HFF-Myc (cell line): ENCODE results near the gene UVSSA.
"Not testable (repeated sequence)": the region's sequence is repeated elsewhere in the genome, so short reads cannot be mapped to it uniquely, and the experiment has no call there.

ENCODE experiments used
- DNase-seq: peaks from one replicate; pipeline ENCODE4 v3.0.0-alpha.2; 2011; ENCODE audit warnings: low read depth; ENCODE audit errors: extremely low read depth
- H3K4me3 ChIP-seq: replicated peaks from 2 replicates; pipeline ENCODE4 v1.5.1; 2011; ENCODE audit warnings: low read depth, mild to moderate bottlenecking, control low read depth, low read length
- CTCF ChIP-seq: IDR thresholded peaks from 2 replicates; pipeline ENCODE4 v1.5.1; 2012; ENCODE audit warnings: mild to moderate bottlenecking, low read depth, low read length, control low read depth; ENCODE audit errors: missing control alignments

Gene UVSSA

GRCh38 chr4:1371176-1372165 lies 24.5 kb downstream of the UVSSA start:
- DNase-seq = no peak
- no peak for TF ChIP-seq CTCF
- no peak overlapping the region for H3K4me3 ChIP-seq

GRCh38 chr4:1372576-1372975 lies 25.6 kb downstream of the UVSSA start:
- H3K4me3 ChIP-seq, DNase-seq: not testable (repeated sequence)

GRCh38 chr4:1373892-1374705 lies 27.1 kb downstream of the UVSSA start:
- no peak overlapping the region for H3K4me3 ChIP-seq
- no peak for DNase-seq

GRCh38 chr4:1374706-1375045 lies 27.7 kb downstream of the UVSSA start:
- H3K4me3 ChIP-seq = no peak overlapping the region
- TF ChIP-seq CTCF = no peak
- no peak for DNase-seq

More at GRCh38 chr4:1373892-1374705, 27.1 kb downstream of the UVSSA start:
- no peak for TF ChIP-seq CTCF

- no peak overlapping the region for H3K4me3 ChIP-seq
- no peak for TF ChIP-seq CTCF
- DNase-seq = no peak
Observed at GRCh38 chr4:1375051-1375721, 28.2 kb downstream of the UVSSA start.

GRCh38 chr4:1375761-1376322 lies 28.8 kb downstream of the UVSSA start:
- no peak for TF ChIP-seq CTCF
- H3K4me3 ChIP-seq = no peak overlapping the region
- no peak for DNase-seq
